ENCODE measurements around the gene IGF1R. TPM values are rescaled to one million over a fixed set of nuclear protein-coding genes. Genes with fewer than 3 reads are reported as not detected.

IGF1R gene
- total RNA-seq, 1 experiment from 2014 or later = 3.8 TPM

DNA sequence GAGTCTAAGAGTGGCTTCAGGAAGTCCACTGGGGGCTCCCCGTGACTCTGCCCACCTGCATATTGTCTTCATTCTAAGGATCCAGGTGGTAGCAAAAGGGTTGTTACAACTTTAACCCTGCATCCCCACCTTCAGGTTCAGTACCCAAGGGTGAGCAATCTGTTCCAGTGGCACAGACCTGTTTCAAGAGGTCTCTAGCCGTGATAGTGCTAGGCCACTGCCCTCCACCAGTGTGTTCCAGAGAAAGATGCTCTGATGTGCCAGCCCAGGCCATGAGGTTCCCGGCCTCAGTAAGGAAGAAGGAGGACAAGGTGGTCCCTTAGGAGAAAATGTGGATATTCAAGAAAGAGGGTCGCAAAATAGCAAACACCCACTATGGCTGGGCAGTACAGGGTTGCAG, 87.0 kb downstream of the IGF1R start:
- ATAC-seq = no peak
- Histone ChIP-seq H3K79me2 (ENCODE audit: low read length) (peaks cover 4% of the 10 kb centered on the region), H3K4me1 (ENCODE audit: insufficient read depth, low read length) (peaks cover 6% of the 10 kb centered on the region), H3K27me3 (ENCODE audit: low read length) (no peaks in the 10 kb centered on the region), H3K36me3 (ENCODE audit: low read depth, low read length) (no peaks in the 10 kb centered on the region), H4K20me1 (ENCODE audit: low read length) (no peaks in the 10 kb centered on the region), H3K9me2 (replicated peaks; ENCODE audit: low read length) (no peaks in the 10 kb centered on the region), H3K4me3 (ENCODE audit: low read length) (no peak overlapping the region), H2AFZ (ENCODE audit: low read length) (no peak overlapping the region), H3K4me2 (ENCODE audit: low read length) (no peak overlapping the region), H3K9me3 (ENCODE audit: low read length) (no peaks in the 10 kb centered on the region), H3F3A (ENCODE audit: low read length, unreplicated experiment) (no peaks in the 10 kb centered on the region), H3K9ac (ENCODE audit: low read length) (no peak overlapping the region), H3K27ac (ENCODE audit: low read length) (no peak overlapping the region)
- BruUV-seq (replicated peaks) = no TSS peak
- TF ChIP-seq EZH2 (IDR thresholded peaks at IDR 0.05; ENCODE audit: low read length, unreplicated experiment) (no peak), CTCF (conservative IDR thresholded peaks at IDR 0.05; ENCODE audit: low read depth, low read length) (no peak), EZH2phosphoT487 (IDR thresholded peaks at IDR 0.05; ENCODE audit: borderline replicate concordance, low read length) (no peak)
- CTCF ChIA-PET = no interaction called here
- POLR2A ChIA-PET (ENCODE audit: unreplicated experiment) = no interaction called here
- no peak for DNase-seq
- intact Hi-C loops (cut with micrococcal nuclease) = no loop called here

DNA sequence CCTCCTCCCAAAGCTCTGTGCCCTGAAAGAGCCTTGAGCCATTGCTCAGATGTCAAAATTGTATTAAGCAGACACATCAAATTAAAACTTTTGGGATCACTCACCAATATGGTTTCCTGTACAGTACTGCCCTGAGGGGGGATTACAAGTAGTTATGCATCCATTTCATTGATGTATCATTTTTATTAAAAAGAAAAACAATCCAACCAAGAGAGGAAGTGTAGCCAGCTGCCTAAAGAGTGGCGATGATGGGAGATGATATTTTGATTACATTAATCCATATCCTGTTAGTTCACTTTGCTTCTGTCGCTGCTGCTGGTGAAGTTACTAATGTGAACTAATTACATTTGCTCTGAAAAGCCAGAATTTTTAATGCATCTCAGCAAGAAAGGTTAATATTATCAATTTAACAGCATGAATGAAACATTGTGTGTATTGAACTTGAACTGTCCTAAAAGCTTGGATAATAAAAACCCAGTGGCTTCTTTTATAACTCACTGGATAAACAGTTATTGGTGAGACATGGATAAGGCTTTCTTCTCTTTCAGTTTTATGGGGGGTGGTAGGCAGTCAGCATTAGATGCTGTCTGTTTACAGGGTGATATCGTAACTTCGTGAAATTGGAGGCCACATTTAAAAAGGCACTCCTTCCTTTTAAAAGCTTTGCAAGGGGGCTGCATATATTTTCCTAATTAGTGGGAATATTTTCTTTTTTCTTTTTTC, 87.7 kb downstream of the IGF1R start:
- intact Hi-C loops (cut with micrococcal nuclease) = no loop called here
- H3K4me2 ChIP-seq (ENCODE audit: low read length) = no peak overlapping the region
- no peaks in the 10 kb centered on the region for H4K20me1 ChIP-seq (ENCODE audit: low read length)
- H2AFZ ChIP-seq (ENCODE audit: low read length) = no peak overlapping the region
- no peaks in the 10 kb centered on the region for H3K27me3 ChIP-seq (ENCODE audit: low read length)
- peaks cover 6% of the 10 kb centered on the region for H3K4me1 ChIP-seq (ENCODE audit: insufficient read depth, low read length)
- TF ChIP-seq CTCF (conservative IDR thresholded peaks at IDR 0.05; ENCODE audit: low read depth, low read length) (no peak), EZH2 (IDR thresholded peaks at IDR 0.05; ENCODE audit: low read length, unreplicated experiment) (no peak)
- H3K27ac ChIP-seq (ENCODE audit: low read length) = no peak overlapping the region
- no peaks in the 10 kb centered on the region for H3K9me3 ChIP-seq (ENCODE audit: low read length)
- ATAC-seq = peak; percentile 76
- no peaks in the 10 kb centered on the region for H3K36me3 ChIP-seq (ENCODE audit: low read depth, low read length)
- H3F3A ChIP-seq (ENCODE audit: low read length, unreplicated experiment) = no peaks in the 10 kb centered on the region
- no TSS peak for BruUV-seq (replicated peaks)
- H3K9me2 ChIP-seq (replicated peaks; ENCODE audit: low read length) = no peaks in the 10 kb centered on the region
- no peak overlapping the region for H3K4me3 ChIP-seq (ENCODE audit: low read length)
- no peak for DNase-seq
- CTCF ChIA-PET = interaction anchor here (0.5 kb wide), 1 partner anchor 162 kb away, joined by 3 read pairs; no protein-coding TSS in a partner anchor
- POLR2A ChIA-PET (ENCODE audit: unreplicated experiment) = interaction anchor here (0.7 kb wide), 1 partner anchor 139 kb away, joined by 4 read pairs; no protein-coding TSS in a partner anchor
- no peak overlapping the region for H3K9ac ChIP-seq (ENCODE audit: low read length)
- no peaks in the 10 kb centered on the region; the same call in 1 of the 2 replicates for H3K79me2 ChIP-seq (ENCODE audit: low read length)

DNA sequence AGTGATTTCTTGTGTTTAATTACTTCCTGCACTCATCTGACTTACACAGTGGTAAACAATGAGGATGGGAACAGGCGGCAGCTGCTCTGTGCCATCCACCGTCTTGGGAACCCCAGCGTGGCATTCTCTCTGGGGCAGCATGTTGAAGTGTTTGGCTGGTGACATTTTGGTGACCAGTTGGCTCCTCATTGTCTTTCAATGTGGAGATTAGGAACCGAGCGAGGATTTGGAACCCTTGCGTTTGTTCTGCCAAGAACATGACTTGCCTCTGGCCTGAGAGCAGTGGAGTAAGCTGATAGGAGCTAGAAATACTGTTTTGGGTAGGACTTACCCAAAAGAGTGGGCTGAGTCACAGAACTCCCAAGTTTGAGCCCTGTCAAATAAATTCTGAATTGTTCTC, 88.8 kb downstream of the IGF1R start:
- Histone ChIP-seq H3K9ac (ENCODE audit: low read length) (no peak overlapping the region), H3K9me3 (ENCODE audit: low read length) (no peaks in the 10 kb centered on the region), H3F3A (ENCODE audit: low read length, unreplicated experiment) (no peaks in the 10 kb centered on the region), H3K79me2 (ENCODE audit: low read length) (no peaks in the 10 kb centered on the region; the same call in 1 of the 2 replicates), H3K27ac (ENCODE audit: low read length) (no peak overlapping the region), H4K20me1 (ENCODE audit: low read length) (no peaks in the 10 kb centered on the region), H3K36me3 (ENCODE audit: low read depth, low read length) (no peaks in the 10 kb centered on the region), H3K4me1 (ENCODE audit: insufficient read depth, low read length) (peaks cover 6% of the 10 kb centered on the region), H3K4me3 (ENCODE audit: low read length) (no peak overlapping the region), H3K27me3 (ENCODE audit: low read length) (no peaks in the 10 kb centered on the region), H2AFZ (ENCODE audit: low read length) (no peak overlapping the region), H3K9me2 (replicated peaks; ENCODE audit: low read length) (no peaks in the 10 kb centered on the region), H3K4me2 (ENCODE audit: low read length) (no peak overlapping the region)
- POLR2A ChIA-PET (ENCODE audit: unreplicated experiment) = no interaction called here
- DNase-seq (no peak), ATAC-seq (no peak)
- CTCF ChIA-PET = no interaction called here
- intact Hi-C loops (cut with micrococcal nuclease) = no loop called here
- TF ChIP-seq EZH2phosphoT487 (IDR thresholded peaks at IDR 0.05; ENCODE audit: borderline replicate concordance, low read length) = no peak
- TF ChIP-seq EZH2 (IDR thresholded peaks at IDR 0.05; ENCODE audit: low read length, unreplicated experiment) = no peak
- TF ChIP-seq CTCF (conservative IDR thresholded peaks at IDR 0.05; ENCODE audit: low read depth, low read length) = no peak
- BruUV-seq (replicated peaks) = no TSS peak
